ENCODE data around the gene LIF. TPM values are rescaled to one million over a fixed set of nuclear protein-coding genes. Genes with fewer than 3 reads are reported as not detected.
A peak's percentile ranks its signal among the peaks of the same experiment; 100 is the strongest.

Gene LIF
- total and polyA plus RNA-seq, 8 donors = 0.35 to 5.0 (median 2.2) TPM; not detected in 2

- Histone ChIP-seq H3K36me3 (peaks cover 32 to 56% (median 51%) of the 10 kb centered on the region in 4 donors), H3K4me1 (peaks cover 36 to 55% (median 48%) of the 10 kb centered on the region in 4 donors), H3K9me3 (no peaks in the 10 kb centered on the region), H3K27me3 (no peaks in the 10 kb centered on the region), H3K27ac (peak overlapping the region; percentile 85 to 97 (median 89)), H3K4me3 (peak overlapping the region; percentile 84 to 97 (median 88))
- TF ChIP-seq POLR2AphosphoS5 (IDR thresholded peaks at IDR 0.05) = no peak
- TF ChIP-seq EP300 (IDR thresholded peaks at IDR 0.05) = no peak
- TF ChIP-seq, protein P1, sequence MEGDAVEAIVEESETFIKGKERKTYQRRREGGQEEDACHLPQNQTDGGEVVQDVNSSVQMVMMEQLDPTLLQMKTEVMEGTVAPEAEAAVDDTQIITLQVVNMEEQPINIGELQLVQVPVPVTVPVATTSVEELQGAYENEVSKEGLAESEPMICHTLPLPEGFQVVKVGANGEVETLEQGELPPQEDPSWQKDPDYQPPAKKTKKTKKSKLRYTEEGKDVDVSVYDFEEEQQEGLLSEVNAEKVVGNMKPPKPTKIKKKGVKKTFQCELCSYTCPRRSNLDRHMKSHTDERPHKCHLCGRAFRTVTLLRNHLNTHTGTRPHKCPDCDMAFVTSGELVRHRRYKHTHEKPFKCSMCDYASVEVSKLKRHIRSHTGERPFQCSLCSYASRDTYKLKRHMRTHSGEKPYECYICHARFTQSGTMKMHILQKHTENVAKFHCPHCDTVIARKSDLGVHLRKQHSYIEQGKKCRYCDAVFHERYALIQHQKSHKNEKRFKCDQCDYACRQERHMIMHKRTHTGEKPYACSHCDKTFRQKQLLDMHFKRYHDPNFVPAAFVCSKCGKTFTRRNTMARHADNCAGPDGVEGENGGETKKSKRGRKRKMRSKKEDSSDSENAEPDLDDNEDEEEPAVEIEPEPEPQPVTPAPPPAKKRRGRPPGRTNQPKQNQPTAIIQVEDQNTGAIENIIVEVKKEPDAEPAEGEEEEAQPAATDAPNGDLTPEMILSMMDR (IDR thresholded peaks at IDR 0.05) = no peak
- no peak for TF ChIP-seq POLR2A (IDR thresholded peaks at IDR 0.05)
- intact Hi-C loops (cut with DNase I; ENCODE audit: low total_unique reads) = no loop called here
- no peak for DNase-seq
- WGBS, 5 donors = 8 to 41% (median 33%) methylated on average over 2 to 3 of the region's 3 CpGs
Measured at GRCh38 chr22:30290342-30291057, 43.9 kb upstream of the LIF start.

DNA sequence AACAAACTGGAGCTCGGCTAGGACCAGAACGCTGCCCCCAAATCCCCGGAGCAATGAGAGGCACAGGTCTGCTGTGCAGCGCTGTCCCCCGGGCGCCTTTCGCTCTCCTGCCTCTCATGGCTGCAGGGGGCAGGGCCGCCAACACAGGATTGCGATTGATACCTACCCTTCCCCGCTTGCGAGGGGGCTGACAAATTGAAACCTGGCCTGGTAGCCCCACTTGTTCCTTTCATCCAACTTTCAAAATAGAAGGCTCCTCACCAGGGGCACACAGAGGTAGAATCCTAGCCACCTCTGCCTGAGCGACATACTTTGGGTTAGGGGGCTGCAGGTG lies 43.4 kb upstream of the LIF start:
- WGBS, 5 donors = 8 to 17% (median 15%) methylated on average over 6 to 12 of the region's 12 CpGs
- DNase-seq = no peak
- Histone ChIP-seq H3K4me1 (peaks cover 36 to 55% (median 48%) of the 10 kb centered on the region in 4 donors), H3K27me3 (no peaks in the 10 kb centered on the region), H3K36me3 (peaks cover 37 to 56% (median 51%) of the 10 kb centered on the region in 4 donors), H3K9me3 (no peaks in the 10 kb centered on the region), H3K27ac (peak overlapping the region; percentile 85 to 97 (median 89)), H3K4me3 (peak overlapping the region; percentile 84 to 97 (median 88))
- intact Hi-C loops (cut with DNase I; ENCODE audit: low total_unique reads) = loop anchor here (5.0 kb wide), 1 partner anchor 97 kb away; the partner anchor contains the start of gene RNF215
- TF ChIP-seq EP300 (IDR thresholded peaks at IDR 0.05) (no peak), POLR2AphosphoS5 (IDR thresholded peaks at IDR 0.05) (no peak), POLR2A (IDR thresholded peaks at IDR 0.05) (no peak)
- TF ChIP-seq, protein P1 (IDR thresholded peaks at IDR 0.05) = no peak

GRCh38 chr22:30289141-30289979 lies 42.8 kb upstream of the LIF start, which contains the start of gene CASTOR1:
Gene CASTOR1, minus strand, starts transcription at chr22:30289505. Its CDS starts 8 bp downstream, at chr22:30289497.
- H3K4me1 ChIP-seq = peaks cover 36 to 55% (median 48%) of the 10 kb centered on the region in 4 donors
- no peaks in the 10 kb centered on the region for H3K9me3 ChIP-seq
- WGBS, 5 donors = 0 to 2% (median 1%) methylated on average over 26 to 85 of the region's 85 CpGs
- H3K27ac ChIP-seq = peak within 1 kb of the TSS; percentile 85 to 97 (median 89)
- H3K27me3 ChIP-seq = no peaks in the 10 kb centered on the region
- peaks cover 31 to 56% (median 51%) of the 10 kb centered on the region in 4 donors for H3K36me3 ChIP-seq
- H3K4me3 ChIP-seq = peak within 1 kb of the TSS; percentile 84 to 97 (median 88)
- DNase-seq = peak; percentile 99
- TF ChIP-seq POLR2AphosphoS5 (IDR thresholded peaks at IDR 0.05) = peak; percentile 44 to 92 (median 83)
- TF ChIP-seq POLR2A (IDR thresholded peaks at IDR 0.05) = peak in 1 of 4 donors; percentile 17
- TF ChIP-seq EP300 (IDR thresholded peaks at IDR 0.05) = no peak
- intact Hi-C loops (cut with DNase I; ENCODE audit: low total_unique reads) = loop anchor here (5.0 kb wide), 1 partner anchor 98 kb away; the partner anchor contains the start of gene RNF215

- Histone ChIP-seq H3K9me3 (no peaks in the 10 kb centered on the region), H3K4me3 (peak overlapping the region; percentile 84 to 97 (median 88)), H3K27ac (peak overlapping the region; percentile 85 to 97 (median 89)), H3K4me1 (peaks cover 36 to 55% (median 48%) of the 10 kb centered on the region in 4 donors), H3K36me3 (peaks cover 23 to 56% (median 48%) of the 10 kb centered on the region in 4 donors), H3K27me3 (no peaks in the 10 kb centered on the region)
- DNase-seq = peak in 1 of 2 donors; percentile 47
- WGBS, 5 donors = 12 to 15% (median 13%) methylated on average over 16 to 27 of the region's 27 CpGs
- intact Hi-C loops (cut with DNase I; ENCODE audit: low total_unique reads) = loop anchor here (5.0 kb wide), 1 partner anchor 99 kb away; the partner anchor contains the start of gene RNF215
- TF ChIP-seq POLR2AphosphoS5 (IDR thresholded peaks at IDR 0.05) (no peak), EP300 (IDR thresholded peaks at IDR 0.05) (no peak), POLR2A (IDR thresholded peaks at IDR 0.05) (no peak)
- TF ChIP-seq, protein P1 (IDR thresholded peaks at IDR 0.05) = no peak
Measured at GRCh38 chr22:30288419-30289140, 42.0 kb upstream of the LIF start.

All from stomach (tissue), 9 donors.